KMS-11 (cell line): ENCODE results near the gene ZFP36.

Source experiments
- H2AFZ ChIP-seq: fragments of 200-600 bp; sonication (generic); 2 replicates; pipeline ENCODE4 v1.6.1; 2016; ENCODE audit warnings: antibody characterized with exemption, mixed run types, low read depth
- H3K27ac ChIP-seq: fragments of 200-600 bp; sonication (generic); 2 replicates; pipeline ENCODE4 v1.6.1; 2016; ENCODE audit warnings: mild to moderate bottlenecking, mixed run types
- H3K27me3 ChIP-seq: fragments of 200-600 bp; sonication (generic); 2 replicates; pipeline ENCODE4 v1.6.1; 2017; ENCODE audit warnings: mild to moderate bottlenecking, low read depth, mixed run types, moderate library complexity; ENCODE audit not compliant: insufficient read depth
- H3K36me3 ChIP-seq: fragments of 200-600 bp; sonication (generic); 2 replicates; pipeline ENCODE4 v1.6.1; 2017; ENCODE audit warnings: mild to moderate bottlenecking, mixed run types; ENCODE audit not compliant: insufficient read depth
- H3K4me1 ChIP-seq: fragments of 200-600 bp; sonication (generic); 2 replicates; pipeline ENCODE4 v1.6.1; 2016; ENCODE audit warnings: mild to moderate bottlenecking, low read depth, mixed run types; ENCODE audit not compliant: poor library complexity, severe bottlenecking
- H3K4me2 ChIP-seq: fragments of 200-600 bp; sonication (generic); 2 replicates; pipeline ENCODE4 v1.7.0; 2016; ENCODE audit warnings: mild to moderate bottlenecking, mixed run types
- H3K4me3 ChIP-seq: fragments of 200-600 bp; sonication (generic); IDR thresholded peaks from 2 replicates; pipeline ENCODE4 v1.6.1; 2017; ENCODE audit warnings: low read depth, low read length, mixed read lengths; ENCODE audit not compliant: insufficient read depth
- H3K79me2 ChIP-seq: fragments of 200-600 bp; sonication (generic); 2 replicates; pipeline ENCODE4 v1.6.1; 2016; ENCODE audit warnings: low read depth, mixed run types; ENCODE audit not compliant: insufficient read depth
- H3K9ac ChIP-seq: fragments of 200-600 bp; sonication (generic); 2 replicates; pipeline ENCODE4 v1.6.1; 2016; ENCODE audit warnings: mild to moderate bottlenecking, mixed run types
- H4K20me1 ChIP-seq: fragments of 200-600 bp; sonication (generic); 2 replicates; pipeline ENCODE4 v1.6.1; 2016; ENCODE audit warnings: mild to moderate bottlenecking, mixed run types; ENCODE audit not compliant: insufficient read depth
- CTCF ChIP-seq: fragments of 200-600 bp; sonication (generic); conservative IDR thresholded peaks from 2 replicates; pipeline ENCODE4 v1.6.1; 2017; ENCODE audit warnings: low read depth, mild to moderate bottlenecking, antibody characterized with exemption, low read length, moderate library complexity, mixed read lengths

ZFP36 gene

GRCh38 chr19:39428283-39429112, 21.9 kb downstream of the ZFP36 start:
- Histone ChIP-seq H3K27me3 (0 out of 2 replicates have a peak, but pooled peaks cover 3% of the 10 kb centered on the region), H3K4me3 (no peak overlapping the region), H2AFZ (no peak overlapping the region), H3K36me3 (peaks cover 11% of the 10 kb centered on the region; the same call in 1 of the 2 replicates), H3K9ac (no peak overlapping the region), H3K4me2 (no peak overlapping the region), H3K4me1 (peaks cover 32% of the 10 kb centered on the region), H3K79me2 (0 out of 2 replicates have a peak, but pooled peaks cover under 1% of the 10 kb centered on the region), H3K27ac (no peak overlapping the region), H4K20me1 (no peaks in the 10 kb centered on the region)
- no peak for TF ChIP-seq CTCF

- Histone ChIP-seq H3K9ac (no peak overlapping the region), H2AFZ (no peak overlapping the region), H4K20me1 (no peaks in the 10 kb centered on the region), H3K27me3 (0 out of 2 replicates have a peak, but pooled peaks cover 3% of the 10 kb centered on the region), H3K4me3 (no peak overlapping the region), H3K27ac (peak overlapping the region; percentile 49), H3K4me2 (no peak overlapping the region), H3K4me1 (peaks cover 47% of the 10 kb centered on the region), H3K36me3 (peaks cover 27% of the 10 kb centered on the region; the same call in 1 of the 2 replicates), H3K79me2 (peaks cover 23% of the 10 kb centered on the region)
- TF ChIP-seq CTCF: no peak
These were observed 24.3 kb downstream of the ZFP36 start for GRCh38 chr19:39430675-39431593.

- H3K9ac ChIP-seq: no peak overlapping the region
- peak overlapping the region; percentile 16; the same call in 1 of the 2 replicates for H3K27ac ChIP-seq
- H2AFZ ChIP-seq: no peak overlapping the region
- H3K36me3 ChIP-seq: peaks cover 27% of the 10 kb centered on the region; the same call in 1 of the 2 replicates
- H3K4me2 ChIP-seq: no peak overlapping the region
- no peak overlapping the region for H3K4me3 ChIP-seq
- peaks cover 23% of the 10 kb centered on the region for H3K79me2 ChIP-seq
- no peaks in the 10 kb centered on the region for H4K20me1 ChIP-seq
- no peak for TF ChIP-seq CTCF
- H3K27me3 ChIP-seq: 0 out of 2 replicates have a peak, but pooled peaks cover under 1% of the 10 kb centered on the region
- peaks cover 54% of the 10 kb centered on the region for H3K4me1 ChIP-seq
These were observed 26.0 kb downstream of the ZFP36 start for GRCh38 chr19:39432677-39433025.

GRCh38 chr19:39433480-39434079, 26.9 kb downstream of the ZFP36 start:
- Histone ChIP-seq H3K27ac (peak overlapping the region; percentile 75; the same call in 1 of the 2 replicates), H3K4me2 (peak overlapping the region; percentile 100), H3K36me3 (peaks cover 27% of the 10 kb centered on the region; the same call in 1 of the 2 replicates), H3K79me2 (peaks cover 23% of the 10 kb centered on the region), H3K4me3 (no peak overlapping the region), H3K9ac (no peak overlapping the region), H3K4me1 (peaks cover 54% of the 10 kb centered on the region), H3K27me3 (no peaks in the 10 kb centered on the region), H2AFZ (no peak overlapping the region), H4K20me1 (no peaks in the 10 kb centered on the region)
- no peak for TF ChIP-seq CTCF
